Stimulated activated naive CD8-positive, alpha-beta T cell treated with anti-CD3 and anti-CD28 coated beads, Interleukin-15, amount 100 ng/mL, for 72 hours (primary cell): Measurements from ENCODE around the gene COL20A1.

Source experiments
- ATAC-seq: fragments of 150-1000 bp; cut with Tn5 transposase; 2 replicates; pipeline ENCODE4 v1.10.0; 2021; ENCODE audit warnings: mild to moderate bottlenecking, moderate library complexity
- DNase-seq, 2 donors: peaks; one replicate each; pipeline ENCODE4 v3.0.0; 2021 to 2022
- H3K27ac Mint-ChIP-seq, 2 donors: one replicate each; pipeline ENCODE4 v1.8.0; 2022; ENCODE audit warnings: mild to moderate bottlenecking in 2 of 2, mixed read lengths in 2 of 2, moderate library complexity in 2 of 2
- H3K27me3 Mint-ChIP-seq: one replicate; pipeline ENCODE4 v1.8.0; 2022; ENCODE audit warnings: mixed read lengths
- H3K4me1 Mint-ChIP-seq: one replicate; pipeline ENCODE4 v1.8.0; 2022; ENCODE audit warnings: mild to moderate bottlenecking, mixed read lengths
- H3K4me3 Mint-ChIP-seq, 2 donors: one replicate each; pipeline ENCODE4 v1.8.0; 2022; ENCODE audit warnings: mild to moderate bottlenecking in 2 of 2, mixed read lengths in 2 of 2, moderate library complexity in 1 of 2
- H3K9me3 Mint-ChIP-seq, 2 donors: one replicate each; pipeline ENCODE4 v1.8.0; 2022; ENCODE audit warnings: mixed read lengths in 2 of 2

COL20A1 gene

GRCh38 chr20:63291811-63292210 lies 1.2 kb upstream of the COL20A1 start:
- no peaks in the 10 kb centered on the region for H3K9me3 Mint-ChIP-seq
- H3K27me3 Mint-ChIP-seq, result peaks cover 24% of the 10 kb centered on the region
- DNase-seq (no peak), ATAC-seq (no peak)
- H3K4me3 Mint-ChIP-seq, result no peak overlapping the region
- no peak overlapping the region for H3K27ac Mint-ChIP-seq
- H3K4me1 Mint-ChIP-seq, result peaks cover 21% of the 10 kb centered on the region

- no peak overlapping the region for H3K4me3 Mint-ChIP-seq
- H3K9me3 Mint-ChIP-seq, result no peaks in the 10 kb centered on the region
- peak overlapping the region in 1 of 2 donors; percentile 34 for H3K27ac Mint-ChIP-seq
- peaks cover 21% of the 10 kb centered on the region for H3K4me1 Mint-ChIP-seq
- peaks cover 28% of the 10 kb centered on the region for H3K27me3 Mint-ChIP-seq
- DNase-seq, result no peak
- no peak for ATAC-seq
Observed at GRCh38 chr20:63292292-63292701, 689 bp upstream of the COL20A1 start.

GRCh38 chr20:63293456-63293855 lies 470 bp downstream of the COL20A1 start:
- Mint-ChIP-seq H3K4me1 (peaks cover 21% of the 10 kb centered on the region), H3K4me3 (no peak overlapping the region), H3K9me3 (no peaks in the 10 kb centered on the region), H3K27me3 (peaks cover 33% of the 10 kb centered on the region), H3K27ac (peak overlapping the region in 1 of 2 donors; percentile 54)
- no peak for DNase-seq
- no peak for ATAC-seq

- peaks cover 39% of the 10 kb centered on the region for H3K27me3 Mint-ChIP-seq
- peak; percentile 16 for ATAC-seq
- H3K9me3 Mint-ChIP-seq, result no peaks in the 10 kb centered on the region
- H3K4me1 Mint-ChIP-seq, result peaks cover 21% of the 10 kb centered on the region
- no peak overlapping the region for H3K4me3 Mint-ChIP-seq
- peak overlapping the region in 1 of 2 donors; percentile 54 for H3K27ac Mint-ChIP-seq
- DNase-seq, result no peak
Observed at GRCh38 chr20:63293871-63294535, 1.0 kb downstream of the COL20A1 start.

GRCh38 chr20:63294536-63294900 lies 1.5 kb downstream of the COL20A1 start:
- Mint-ChIP-seq H3K4me3 (no peak overlapping the region), H3K27me3 (peaks cover 44% of the 10 kb centered on the region), H3K4me1 (peaks cover 21% of the 10 kb centered on the region), H3K9me3 (no peaks in the 10 kb centered on the region), H3K27ac (peak overlapping the region in 1 of 2 donors; percentile 64)
- DNase-seq (no peak), ATAC-seq (peak; percentile 6)

- Mint-ChIP-seq H3K27ac (peak overlapping the region in 1 of 2 donors; percentile 64), H3K4me3 (no peak overlapping the region), H3K4me1 (peaks cover 21% of the 10 kb centered on the region), H3K27me3 (peaks cover 44% of the 10 kb centered on the region), H3K9me3 (no peaks in the 10 kb centered on the region)
- ATAC-seq (no peak), DNase-seq (no peak)
Observed at GRCh38 chr20:63295018-63295417, 2.0 kb downstream of the COL20A1 start.

GRCh38 chr20:63295422-63295821 lies 2.4 kb downstream of the COL20A1 start:
- no peak overlapping the region for H3K4me3 Mint-ChIP-seq
- H3K27ac Mint-ChIP-seq, result no peak overlapping the region
- DNase-seq (no peak), ATAC-seq (no peak)
- H3K9me3 Mint-ChIP-seq, result no peaks in the 10 kb centered on the region
- H3K27me3 Mint-ChIP-seq, result peaks cover 44% of the 10 kb centered on the region
- H3K4me1 Mint-ChIP-seq, result peaks cover 20% of the 10 kb centered on the region

GRCh38 chr20:63295846-63296245 lies 2.9 kb downstream of the COL20A1 start:
- Mint-ChIP-seq H3K27me3 (peaks cover 48% of the 10 kb centered on the region), H3K27ac (no peak overlapping the region), H3K4me1 (peaks cover 16% of the 10 kb centered on the region), H3K9me3 (no peaks in the 10 kb centered on the region), H3K4me3 (no peak overlapping the region)
- DNase-seq (no peak), ATAC-seq (no peak)

GRCh38 chr20:63296531-63297299 lies 3.7 kb downstream of the COL20A1 start:
- no peak overlapping the region for H3K4me3 Mint-ChIP-seq
- ATAC-seq (no peak), DNase-seq (no peak)
- peaks cover 4 to 6% of the 10 kb centered on the region in 2 donors for H3K9me3 Mint-ChIP-seq
- H3K4me1 Mint-ChIP-seq, result peaks cover 14% of the 10 kb centered on the region
- peaks cover 52% of the 10 kb centered on the region for H3K27me3 Mint-ChIP-seq
- H3K27ac Mint-ChIP-seq, result peak overlapping the region in 1 of 2 donors; percentile 37

GRCh38 chr20:63297371-63297781 lies 4.4 kb downstream of the COL20A1 start:
- H3K4me1 Mint-ChIP-seq, result peaks cover 14% of the 10 kb centered on the region
- DNase-seq, result no peak
- H3K27me3 Mint-ChIP-seq, result peaks cover 52% of the 10 kb centered on the region
- H3K4me3 Mint-ChIP-seq, result no peak overlapping the region
- ATAC-seq, result no peak
- H3K27ac Mint-ChIP-seq, result no peak overlapping the region
- H3K9me3 Mint-ChIP-seq, result peaks cover 6 to 8% of the 10 kb centered on the region in 2 donors

- no peak for ATAC-seq
- Mint-ChIP-seq H3K27ac (peak overlapping the region in 1 of 2 donors; percentile 63), H3K4me1 (peaks cover 14% of the 10 kb centered on the region), H3K27me3 (peaks cover 52% of the 10 kb centered on the region), H3K4me3 (no peak overlapping the region), H3K9me3 (peaks cover 6 to 8% of the 10 kb centered on the region in 2 donors)
- no peak for DNase-seq
Observed at GRCh38 chr20:63297796-63298572, 5.0 kb downstream of the COL20A1 start.

GRCh38 chr20:63298731-63299312 lies 5.8 kb downstream of the COL20A1 start:
- ATAC-seq (no peak), DNase-seq (no peak)
- Mint-ChIP-seq H3K27me3 (peaks cover 52% of the 10 kb centered on the region), H3K4me3 (no peak overlapping the region), H3K4me1 (peaks cover 14% of the 10 kb centered on the region), H3K27ac (no peak overlapping the region), H3K9me3 (peaks cover 6 to 8% of the 10 kb centered on the region in 2 donors)

GRCh38 chr20:63301671-63302070 lies 8.7 kb downstream of the COL20A1 start:
- ATAC-seq, result no peak
- no peak overlapping the region for H3K27ac Mint-ChIP-seq
- H3K27me3 Mint-ChIP-seq, result peaks cover 43% of the 10 kb centered on the region
- no peak for DNase-seq
- H3K4me3 Mint-ChIP-seq, result no peak overlapping the region
- no peaks in the 10 kb centered on the region for H3K4me1 Mint-ChIP-seq
- H3K9me3 Mint-ChIP-seq, result peaks cover 6 to 8% of the 10 kb centered on the region in 2 donors

- no peaks in the 10 kb centered on the region for H3K4me1 Mint-ChIP-seq
Observed at GRCh38 chr20:63303095-63303666, 10.2 kb downstream of the COL20A1 start.

GRCh38 chr20:63305393-63305792 lies 12.4 kb downstream of the COL20A1 start:
- Mint-ChIP-seq H3K27me3 (peaks cover 34% of the 10 kb centered on the region), H3K4me1 (peaks cover 4% of the 10 kb centered on the region), H3K4me3 (no peak overlapping the region), H3K27ac (no peak overlapping the region), H3K9me3 (peaks cover 6 to 8% of the 10 kb centered on the region in 2 donors)
- DNase-seq, result no peak
- ATAC-seq, result no peak

More at GRCh38 chr20:63303095-63303666, 10.2 kb downstream of the COL20A1 start:
- peaks cover 36% of the 10 kb centered on the region for H3K27me3 Mint-ChIP-seq
- H3K4me3 Mint-ChIP-seq, result no peak overlapping the region
- no peak for DNase-seq
- H3K9me3 Mint-ChIP-seq, result peaks cover 6 to 8% of the 10 kb centered on the region in 2 donors
- no peak for ATAC-seq
- H3K27ac Mint-ChIP-seq, result no peak overlapping the region
